Esophagus squamous epithelium (tissue), 4 donors: ENCODE results near the gene ANO3.

ENCODE experiments used
- POLR2A ChIP-seq, 4 donors: fragments of 450-650 bp; IDR thresholded peaks; one replicate each; pipeline ENCODE4 v1.6.1; 2017; ENCODE audit warnings: antibody characterized with exemption in 4 of 4, mild to moderate bottlenecking in 4 of 4, moderate library complexity in 3 of 4
- TF ChIP-seq, protein P1 (sequence below), 6 experiments: fragments of 450-650 bp in 4 of 6; fragments of 200-600 bp in 2 of 6; sonication (generic) in 2 of 6; IDR thresholded peaks; one replicate each; pipeline ENCODE4 v1.5.1; 2016 to 2019; ENCODE audit warnings: antibody characterized with exemption in 6 of 6, mild to moderate bottlenecking in 4 of 6, moderate library complexity in 4 of 6

DNA sequence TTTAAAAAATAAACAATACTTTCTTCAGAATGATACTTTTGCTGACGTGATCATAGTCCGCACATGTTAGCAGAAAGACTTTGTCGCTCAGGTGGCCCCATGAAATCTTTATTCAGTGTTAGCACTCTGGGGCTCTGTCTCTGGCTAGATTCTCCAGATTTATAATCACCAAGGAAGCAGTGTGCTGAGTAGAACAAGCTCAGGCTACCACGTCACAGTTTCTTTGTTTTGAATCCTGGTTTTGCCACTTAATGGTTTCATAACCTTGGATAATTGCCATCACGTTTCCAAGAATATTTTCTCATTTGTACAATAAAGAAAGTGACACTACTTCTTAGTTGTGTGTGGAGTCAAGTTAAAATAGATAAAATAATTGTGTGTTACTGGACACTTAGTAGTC lies 244.0 kb downstream of the ANO3 start:
- TF ChIP-seq, protein P1, sequence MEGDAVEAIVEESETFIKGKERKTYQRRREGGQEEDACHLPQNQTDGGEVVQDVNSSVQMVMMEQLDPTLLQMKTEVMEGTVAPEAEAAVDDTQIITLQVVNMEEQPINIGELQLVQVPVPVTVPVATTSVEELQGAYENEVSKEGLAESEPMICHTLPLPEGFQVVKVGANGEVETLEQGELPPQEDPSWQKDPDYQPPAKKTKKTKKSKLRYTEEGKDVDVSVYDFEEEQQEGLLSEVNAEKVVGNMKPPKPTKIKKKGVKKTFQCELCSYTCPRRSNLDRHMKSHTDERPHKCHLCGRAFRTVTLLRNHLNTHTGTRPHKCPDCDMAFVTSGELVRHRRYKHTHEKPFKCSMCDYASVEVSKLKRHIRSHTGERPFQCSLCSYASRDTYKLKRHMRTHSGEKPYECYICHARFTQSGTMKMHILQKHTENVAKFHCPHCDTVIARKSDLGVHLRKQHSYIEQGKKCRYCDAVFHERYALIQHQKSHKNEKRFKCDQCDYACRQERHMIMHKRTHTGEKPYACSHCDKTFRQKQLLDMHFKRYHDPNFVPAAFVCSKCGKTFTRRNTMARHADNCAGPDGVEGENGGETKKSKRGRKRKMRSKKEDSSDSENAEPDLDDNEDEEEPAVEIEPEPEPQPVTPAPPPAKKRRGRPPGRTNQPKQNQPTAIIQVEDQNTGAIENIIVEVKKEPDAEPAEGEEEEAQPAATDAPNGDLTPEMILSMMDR (IDR thresholded peaks at IDR 0.05): no peak
- no peak for TF ChIP-seq POLR2A (IDR thresholded peaks at IDR 0.05)
